Ishikawa (cell line): Measurements from ENCODE around the gene HOXC11.

Experiments used
- CEBPB ChIP-seq: IDR thresholded peaks from 2 replicates; pipeline ENCODE4 v1.6.1; 2012
- FOXM1 ChIP-seq: IDR thresholded peaks from 2 replicates; pipeline ENCODE4 v1.6.1; 2012; ENCODE audit warnings: low read depth, borderline replicate concordance
- TAF1 ChIP-seq: IDR thresholded peaks from 2 replicates; pipeline ENCODE4 v1.6.1; 2012; ENCODE audit warnings: low read depth, mild to moderate bottlenecking

- TF ChIP-seq CEBPB (no peak), FOXM1 (no peak), TAF1 (no peak)
Observed at GRCh38 chr12:53976172-53976822, 3.4 kb downstream of the HOXC11 start.
